Activated naive CD4-positive, alpha-beta T cell treated with anti-CD3 and anti-CD28 coated beads, Interleukin-2, amount 10 ng/mL, durations not matched to agents 7 days and 5 days (primary cell): ENCODE results near the gene DIO3.
"Not testable (repeated sequence)": the region's sequence is repeated elsewhere in the genome, so short reads cannot be mapped to it uniquely, and the experiment has no call there.

ENCODE experiments used
- CTCF ChIA-PET: fragments of 350-600 bp; sonication (Branson Sonifier 250); formaldehyde crosslinking; loops from one replicate; lab custom pipeline; 2021; ENCODE audit warnings: antibody characterized with exemption; lab: Charles Lee
- DNase-seq: peaks from one replicate; pipeline ENCODE4 v3.0.0-alpha.2; 2020
- H3K27ac Mint-ChIP-seq: one replicate; pipeline ENCODE4 v1.8.0; 2021; ENCODE audit warnings: mild to moderate bottlenecking, moderate library complexity, mixed read lengths
- H3K27me3 Mint-ChIP-seq: one replicate; pipeline ENCODE4 v1.8.0; 2021; ENCODE audit warnings: mild to moderate bottlenecking, mixed read lengths
- H3K36me3 Mint-ChIP-seq: one replicate; pipeline ENCODE4 v1.8.0; 2021; ENCODE audit warnings: mixed read lengths
- H3K4me1 Mint-ChIP-seq: one replicate; pipeline ENCODE4 v1.8.0; 2021; ENCODE audit warnings: mixed read lengths
- H3K4me3 Mint-ChIP-seq: one replicate; pipeline ENCODE4 v1.8.0; 2021; ENCODE audit warnings: mild to moderate bottlenecking, moderate library complexity, mixed read lengths
- H3K9me3 Mint-ChIP-seq: one replicate; pipeline ENCODE4 v1.8.0; 2021; ENCODE audit warnings: mixed read lengths

Gene DIO3

GRCh38 chr14:101550202-101550912 is 10.9 kb upstream of the DIO3 start:
- H3K9me3 Mint-ChIP-seq, H3K4me3 Mint-ChIP-seq, H3K4me1 Mint-ChIP-seq, CTCF ChIA-PET, H3K27ac Mint-ChIP-seq, H3K36me3 Mint-ChIP-seq, DNase-seq: not testable (repeated sequence)
- H3K27me3 Mint-ChIP-seq, result peaks cover 21% of the 10 kb centered on the region

- Mint-ChIP-seq H3K4me3 (no peak overlapping the region), H3K27me3 (peaks cover 25% of the 10 kb centered on the region), H3K4me1 (no peaks in the 10 kb centered on the region), H3K36me3 (no peaks in the 10 kb centered on the region), H3K27ac (no peak overlapping the region), H3K9me3 (no peaks in the 10 kb centered on the region)
- CTCF ChIA-PET, result no interaction called here
- no peak for DNase-seq
These were observed 9.3 kb upstream of the DIO3 start for GRCh38 chr14:101551729-101552595.

GRCh38 chr14:101552786-101553231 is 8.5 kb upstream of the DIO3 start:
- no peak for DNase-seq
- Mint-ChIP-seq H3K27ac (no peak overlapping the region), H3K27me3 (peaks cover 33% of the 10 kb centered on the region), H3K4me3 (no peak overlapping the region), H3K4me1 (no peaks in the 10 kb centered on the region), H3K36me3 (no peaks in the 10 kb centered on the region), H3K9me3 (no peaks in the 10 kb centered on the region)
- CTCF ChIA-PET, result no interaction called here

GRCh38 chr14:101553393-101553792 is 7.9 kb upstream of the DIO3 start:
- peaks cover 39% of the 10 kb centered on the region for H3K27me3 Mint-ChIP-seq
- no peaks in the 10 kb centered on the region for H3K4me1 Mint-ChIP-seq
- H3K27ac Mint-ChIP-seq, result no peak overlapping the region
- H3K9me3 Mint-ChIP-seq, result no peaks in the 10 kb centered on the region
- no peaks in the 10 kb centered on the region for H3K36me3 Mint-ChIP-seq
- CTCF ChIA-PET, result no interaction called here
- no peak overlapping the region for H3K4me3 Mint-ChIP-seq
- no peak for DNase-seq

GRCh38 chr14:101553931-101554330 is 7.4 kb upstream of the DIO3 start:
- no peak for DNase-seq
- CTCF ChIA-PET, result no interaction called here
- no peaks in the 10 kb centered on the region for H3K4me1 Mint-ChIP-seq
- no peaks in the 10 kb centered on the region for H3K36me3 Mint-ChIP-seq
- no peak overlapping the region for H3K4me3 Mint-ChIP-seq
- H3K9me3 Mint-ChIP-seq, result no peaks in the 10 kb centered on the region
- peaks cover 42% of the 10 kb centered on the region for H3K27me3 Mint-ChIP-seq
- H3K27ac Mint-ChIP-seq, result no peak overlapping the region

GRCh38 chr14:101554991-101555668 is 6.2 kb upstream of the DIO3 start:
- Mint-ChIP-seq H3K4me1 (no peaks in the 10 kb centered on the region), H3K27ac (no peak overlapping the region), H3K9me3 (no peaks in the 10 kb centered on the region), H3K27me3 (peaks cover 53% of the 10 kb centered on the region), H3K36me3 (no peaks in the 10 kb centered on the region), H3K4me3 (no peak overlapping the region)
- CTCF ChIA-PET, result no interaction called here
- DNase-seq, result no peak

- CTCF ChIA-PET, H3K9me3 Mint-ChIP-seq, H3K36me3 Mint-ChIP-seq, H3K27ac Mint-ChIP-seq, H3K4me1 Mint-ChIP-seq, DNase-seq, H3K4me3 Mint-ChIP-seq: not testable (repeated sequence)
- H3K27me3 Mint-ChIP-seq, result peaks cover 55% of the 10 kb centered on the region
These were observed 5.6 kb upstream of the DIO3 start for GRCh38 chr14:101555669-101556043.

GRCh38 chr14:101556131-101556530 is 5.2 kb upstream of the DIO3 start:
- CTCF ChIA-PET, result no interaction called here
- no peak overlapping the region for H3K27ac Mint-ChIP-seq
- no peak for DNase-seq
- H3K27me3 Mint-ChIP-seq, result peaks cover 55% of the 10 kb centered on the region
- no peaks in the 10 kb centered on the region for H3K9me3 Mint-ChIP-seq
- no peak overlapping the region for H3K4me3 Mint-ChIP-seq
- H3K4me1 Mint-ChIP-seq, result no peaks in the 10 kb centered on the region
- H3K36me3 Mint-ChIP-seq, result no peaks in the 10 kb centered on the region

GRCh38 chr14:101556566-101557320 is 4.6 kb upstream of the DIO3 start:
- peaks cover 61% of the 10 kb centered on the region for H3K27me3 Mint-ChIP-seq
- no peak for DNase-seq
- no peak overlapping the region for H3K4me3 Mint-ChIP-seq
- no peaks in the 10 kb centered on the region for H3K4me1 Mint-ChIP-seq
- H3K27ac Mint-ChIP-seq, result peak overlapping the region; percentile 60
- H3K9me3 Mint-ChIP-seq, result no peaks in the 10 kb centered on the region
- H3K36me3 Mint-ChIP-seq, result no peaks in the 10 kb centered on the region
- CTCF ChIA-PET, result no interaction called here

GRCh38 chr14:101557321-101557695 is 4.0 kb upstream of the DIO3 start:
- Mint-ChIP-seq H3K4me1 (no peaks in the 10 kb centered on the region), H3K4me3 (no peak overlapping the region), H3K9me3 (peaks cover 2% of the 10 kb centered on the region), H3K36me3 (peaks cover 6% of the 10 kb centered on the region), H3K27ac (no peak overlapping the region), H3K27me3 (peaks cover 67% of the 10 kb centered on the region)
- CTCF ChIA-PET, result no interaction called here
- DNase-seq, result no peak

- no peak overlapping the region for H3K27ac Mint-ChIP-seq
- H3K4me1 Mint-ChIP-seq, result no peaks in the 10 kb centered on the region
- H3K36me3 Mint-ChIP-seq, result peaks cover 10% of the 10 kb centered on the region
- no peak for DNase-seq
- H3K9me3 Mint-ChIP-seq, result peaks cover 6% of the 10 kb centered on the region
- CTCF ChIA-PET, result no interaction called here
- no peak overlapping the region for H3K4me3 Mint-ChIP-seq
- peaks cover 74% of the 10 kb centered on the region for H3K27me3 Mint-ChIP-seq
These were observed 3.2 kb upstream of the DIO3 start for GRCh38 chr14:101557811-101558738.

GRCh38 chr14:101558739-101559240 is 2.5 kb upstream of the DIO3 start:
- CTCF ChIA-PET, result no interaction called here
- Mint-ChIP-seq H3K4me3 (no peak overlapping the region), H3K4me1 (no peaks in the 10 kb centered on the region), H3K27ac (no peak overlapping the region), H3K36me3 (peaks cover 10% of the 10 kb centered on the region), H3K9me3 (peaks cover 6% of the 10 kb centered on the region), H3K27me3 (peaks cover 81% of the 10 kb centered on the region)
- no peak for DNase-seq

- H3K4me1 Mint-ChIP-seq, result no peaks in the 10 kb centered on the region
- H3K9me3 Mint-ChIP-seq, result peaks cover 6% of the 10 kb centered on the region
- no peak overlapping the region for H3K4me3 Mint-ChIP-seq
- no peak overlapping the region for H3K27ac Mint-ChIP-seq
- peaks cover 10% of the 10 kb centered on the region for H3K36me3 Mint-ChIP-seq
- H3K27me3 Mint-ChIP-seq, result peaks cover 82% of the 10 kb centered on the region
- CTCF ChIA-PET, result no interaction called here
- no peak for DNase-seq
These were observed 2.1 kb upstream of the DIO3 start for GRCh38 chr14:101559250-101559623.
